HFFc6 (cell line): ENCODE measurements around the gene TAF5L. TPM values are rescaled to one million over a fixed set of nuclear protein-coding genes. Genes with fewer than 3 reads are reported as not detected.

Source experiments
- DNase-seq: peaks from one replicate; pipeline ENCODE4 v3.0.0-alpha.2; 2018
- H3K27ac Mint-ChIP-seq: 2 replicates; pipeline ENCODE4 v1.8.0; 2020; ENCODE audit warnings: mild to moderate bottlenecking, mixed read lengths
- H3K27me3 Mint-ChIP-seq: 2 replicates; pipeline ENCODE4 v1.8.0; 2021; ENCODE audit warnings: mild to moderate bottlenecking, moderate library complexity, mixed read lengths; ENCODE audit not compliant: insufficient read depth
- H3K36me3 Mint-ChIP-seq: 2 replicates; pipeline ENCODE4 v1.8.0; 2021; ENCODE audit warnings: low read depth, mixed read lengths
- H3K4me1 Mint-ChIP-seq: 2 replicates; pipeline ENCODE4 v1.8.0; 2020; ENCODE audit warnings: low read depth, mixed read lengths
- H3K4me3 Mint-ChIP-seq: 2 replicates; pipeline ENCODE4 v1.8.0; 2020; ENCODE audit warnings: mild to moderate bottlenecking, moderate library complexity, mixed read lengths
- H3K9me3 Mint-ChIP-seq: 2 replicates; pipeline ENCODE4 v1.8.0; 2020; ENCODE audit warnings: mild to moderate bottlenecking, mixed read lengths
- CTCF ChIP-seq: fragments of 200-600 bp; sonication (generic); IDR thresholded peaks from 2 replicates; pipeline ENCODE4 v1.5.0; 2021; ENCODE audit warnings: antibody characterized with exemption, mild to moderate bottlenecking
- total RNA-seq, 6 experiments: library from RNA; stranded (reverse); fragmentation: NEBNext Ultra II Directional; extraction: Animal tissue kit (Norgen Biotek cat#: 25700); gene quantifications; 2 replicates in 1 of 6; 3 replicates in 5 of 6; pipeline ENCODE4 v1.2.3, GENCODE V29; 2021

TAF5L gene
- total RNA-seq, 6 experiments from 2014 or later = 17.6 to 20.7 (median 20.3) TPM

GRCh38 chr1:229661022-229661877 lies 35.3 kb upstream of the TAF5L start:
- no peaks in the 10 kb centered on the region for H3K4me1 Mint-ChIP-seq
- peak; percentile 55 for DNase-seq
- H3K27ac Mint-ChIP-seq = no peak overlapping the region
- H3K27me3 Mint-ChIP-seq = no peaks in the 10 kb centered on the region; the same call in 1 of the 2 replicates
- no peak overlapping the region for H3K4me3 Mint-ChIP-seq
- H3K36me3 Mint-ChIP-seq = peaks cover 7% of the 10 kb centered on the region; the same call in 1 of the 2 replicates
- no peaks in the 10 kb centered on the region for H3K9me3 Mint-ChIP-seq
- TF ChIP-seq CTCF = peak; percentile 89

GRCh38 chr1:229657993-229658755 lies 32.3 kb upstream of the TAF5L start:
- TF ChIP-seq CTCF = no peak
- Mint-ChIP-seq H3K4me1 (no peaks in the 10 kb centered on the region), H3K9me3 (no peaks in the 10 kb centered on the region), H3K36me3 (peaks cover 7% of the 10 kb centered on the region; the same call in 1 of the 2 replicates), H3K27me3 (no peaks in the 10 kb centered on the region; the same call in 1 of the 2 replicates), H3K27ac (no peak overlapping the region), H3K4me3 (no peak overlapping the region)
- no peak for DNase-seq

GRCh38 chr1:229655781-229656180 lies 29.9 kb upstream of the TAF5L start:
- TF ChIP-seq CTCF = no peak
- Mint-ChIP-seq H3K27ac (no peak overlapping the region), H3K36me3 (no peaks in the 10 kb centered on the region; the same call in 1 of the 2 replicates), H3K9me3 (no peaks in the 10 kb centered on the region), H3K27me3 (no peaks in the 10 kb centered on the region; the same call in 1 of the 2 replicates), H3K4me3 (no peak overlapping the region), H3K4me1 (no peaks in the 10 kb centered on the region)
- DNase-seq = no peak

GRCh38 chr1:229653420-229653819 lies 27.5 kb upstream of the TAF5L start:
- Mint-ChIP-seq H3K4me3 (no peak overlapping the region), H3K27me3 (no peaks in the 10 kb centered on the region; the same call in 1 of the 2 replicates), H3K9me3 (no peaks in the 10 kb centered on the region), H3K27ac (no peak overlapping the region), H3K36me3 (peaks cover 8% of the 10 kb centered on the region), H3K4me1 (no peaks in the 10 kb centered on the region)
- no peak for DNase-seq
- TF ChIP-seq CTCF = no peak

GRCh38 chr1:229651546-229651945 lies 25.6 kb upstream of the TAF5L start:
- Mint-ChIP-seq H3K27me3 (no peaks in the 10 kb centered on the region; the same call in 1 of the 2 replicates), H3K4me3 (no peak overlapping the region), H3K27ac (no peak overlapping the region), H3K9me3 (no peaks in the 10 kb centered on the region), H3K4me1 (no peaks in the 10 kb centered on the region), H3K36me3 (peaks cover 8% of the 10 kb centered on the region)
- no peak for TF ChIP-seq CTCF
- no peak for DNase-seq
